HepG2 (cell line): ENCODE results near the gene TUT7. TPM values are rescaled to one million over a fixed set of nuclear protein-coding genes. Genes with fewer than 3 reads are reported as not detected.

ENCODE experiments used
- ATF7-NPFF ChIP-seq: sonication (generic); formaldehyde crosslinking; IDR thresholded peaks from 2 replicates; pipeline ENCODE4 v1.8.1; 2023; ENCODE audit warnings: mild to moderate bottlenecking, low read depth, missing genetic modification reagents, moderate library complexity
- CHD2 ChIP-seq: IDR thresholded peaks from 2 replicates; pipeline ENCODE4 v1.6.1; 2011; ENCODE audit warnings: low read depth, low read length, improper control_type of control experiment
- CSRNP2 ChIP-seq: sonication (generic); formaldehyde crosslinking; conservative IDR thresholded peaks from 2 replicates; pipeline ENCODE4 v1.8.0; 2022; ENCODE audit warnings: low read depth, missing genetic modification reagents
- DNMT3B ChIP-seq: conservative IDR thresholded peaks from 2 replicates; pipeline ENCODE4 v1.6.1; 2016; ENCODE audit warnings: missing biosample characterization, control low read depth
- FOXC1 ChIP-seq: sonication (generic); formaldehyde crosslinking; IDR thresholded peaks from 2 replicates; pipeline ENCODE4 v1.8.0; 2022; ENCODE audit warnings: mild to moderate bottlenecking, missing genetic modification reagents, borderline replicate concordance
- HDAC6 ChIP-seq: fragments of 200-600 bp; sonication (generic); IDR thresholded peaks from 2 replicates; pipeline ENCODE4 v1.7.0; 2017; ENCODE audit warnings: mild to moderate bottlenecking, antibody characterized with exemption, low read length, low read depth
- HNF4A ChIP-seq: sonication (generic); formaldehyde crosslinking; IDR thresholded peaks from 2 replicates; pipeline ENCODE4 v1.4.0; 2020; ENCODE audit warnings: missing genetic modification reagents
- HNRNPL ChIP-seq: fragments of 200-400 bp; formaldehyde crosslinking; IDR thresholded peaks from 2 replicates; pipeline ENCODE4 v1.6.1; 2017; ENCODE audit warnings: mild to moderate bottlenecking, low read depth, low read length
- PITX1 ChIP-seq: sonication (generic); formaldehyde crosslinking; IDR thresholded peaks from 2 replicates; pipeline ENCODE4 v1.5.1; 2020; ENCODE audit warnings: mild to moderate bottlenecking, missing genetic modification reagents
- SMARCC2 ChIP-seq: fragments of 450-650 bp; IDR thresholded peaks from 2 replicates; pipeline ENCODE4 v1.6.1; 2017; ENCODE audit warnings: antibody characterized with exemption, mild to moderate bottlenecking
- XBP1 ChIP-seq: sonication (generic); formaldehyde crosslinking; IDR thresholded peaks from 2 replicates; pipeline ENCODE4 v1.5.0; 2020; ENCODE audit warnings: missing genetic modification reagents
- ZBTB21 ChIP-seq: sonication (generic); formaldehyde crosslinking; IDR thresholded peaks from 2 replicates; pipeline ENCODE4 v1.4.0; 2020; ENCODE audit warnings: missing genetic modification reagents
- ZBTB8A ChIP-seq: sonication (generic); formaldehyde crosslinking; IDR thresholded peaks from 2 replicates; pipeline ENCODE4 v1.4.0; 2020; ENCODE audit warnings: mild to moderate bottlenecking, low read depth, missing genetic modification reagents, borderline replicate concordance
- ZNF609 ChIP-seq: sonication (generic); formaldehyde crosslinking; IDR thresholded peaks from 2 replicates; pipeline ENCODE4 v1.4.0; 2020; ENCODE audit warnings: mild to moderate bottlenecking, missing genetic modification reagents, borderline replicate concordance
- ZNF713 ChIP-seq: sonication (generic); formaldehyde crosslinking; IDR thresholded peaks from 2 replicates; pipeline ENCODE4 v1.4.0; 2020; ENCODE audit warnings: mild to moderate bottlenecking, missing genetic modification reagents
- ZNF777 ChIP-seq: sonication (generic); formaldehyde crosslinking; IDR thresholded peaks from 2 replicates; pipeline ENCODE4 v1.4.0; 2020; ENCODE audit warnings: missing genetic modification reagents
- ZNF83 ChIP-seq: sonication (generic); formaldehyde crosslinking; IDR thresholded peaks from 2 replicates; pipeline ENCODE4 v1.4.0; 2020; ENCODE audit warnings: missing genetic modification reagents, mild to moderate bottlenecking, borderline replicate concordance
- ZNF841 ChIP-seq: sonication (generic); formaldehyde crosslinking; IDR thresholded peaks from 2 replicates; pipeline ENCODE4 v1.8.1; 2023; ENCODE audit warnings: missing genetic modification reagents, borderline replicate concordance
- polyA plus RNA-seq, 8 experiments: library from polyadenylated mRNA; depleted of rRNA in 3 of 8; stranded (reverse) in 7 of 8; unstranded in 1 of 8; fragments of >200 nt; fragmentation: Illumina TruSeq in 4 of 8; extraction: Trizol in 4 of 8; gene quantifications; 2 replicates each; pipeline versions ENCODE4 v1.2.1 to v1.2.3, GENCODE V29; 2011 to 2016; ENCODE audit warnings: low read depth in 4 of 8, missing spikeins in 1 of 8, mixed read lengths in 1 of 8; ENCODE audit not compliant: insufficient read depth in 1 of 8
- total RNA-seq, 5 experiments: library from RNA; depleted of rRNA; stranded (reverse); fragments of >200 nt; fragmentation: Illumina TruSeq; extraction: Trizol; gene quantifications; 2 replicates each; pipeline ENCODE4 v1.2.3, GENCODE V29; 2016; ENCODE audit warnings: low read depth in 1 of 5
- TF ChIP-seq, protein P1 (sequence below): sonication (generic); formaldehyde crosslinking; IDR thresholded peaks from 2 replicates; pipeline ENCODE4 v1.4.0; 2020; ENCODE audit warnings: missing genetic modification reagents, low read depth, mild to moderate bottlenecking, borderline replicate concordance
- TF ChIP-seq, protein P2 (sequence below): IDR thresholded peaks from 2 replicates; pipeline ENCODE4 v1.6.1; 2018; ENCODE audit warnings: missing genetic modification reagents, mild to moderate bottlenecking, missing compliant biosample characterization

Gene TUT7
- total and polyA plus RNA-seq, 2 of the 13 experiments (the other 11 are each of a cell fraction or from before 2014, with no cell fraction given): 12.0 to 19.4 TPM

DNA sequence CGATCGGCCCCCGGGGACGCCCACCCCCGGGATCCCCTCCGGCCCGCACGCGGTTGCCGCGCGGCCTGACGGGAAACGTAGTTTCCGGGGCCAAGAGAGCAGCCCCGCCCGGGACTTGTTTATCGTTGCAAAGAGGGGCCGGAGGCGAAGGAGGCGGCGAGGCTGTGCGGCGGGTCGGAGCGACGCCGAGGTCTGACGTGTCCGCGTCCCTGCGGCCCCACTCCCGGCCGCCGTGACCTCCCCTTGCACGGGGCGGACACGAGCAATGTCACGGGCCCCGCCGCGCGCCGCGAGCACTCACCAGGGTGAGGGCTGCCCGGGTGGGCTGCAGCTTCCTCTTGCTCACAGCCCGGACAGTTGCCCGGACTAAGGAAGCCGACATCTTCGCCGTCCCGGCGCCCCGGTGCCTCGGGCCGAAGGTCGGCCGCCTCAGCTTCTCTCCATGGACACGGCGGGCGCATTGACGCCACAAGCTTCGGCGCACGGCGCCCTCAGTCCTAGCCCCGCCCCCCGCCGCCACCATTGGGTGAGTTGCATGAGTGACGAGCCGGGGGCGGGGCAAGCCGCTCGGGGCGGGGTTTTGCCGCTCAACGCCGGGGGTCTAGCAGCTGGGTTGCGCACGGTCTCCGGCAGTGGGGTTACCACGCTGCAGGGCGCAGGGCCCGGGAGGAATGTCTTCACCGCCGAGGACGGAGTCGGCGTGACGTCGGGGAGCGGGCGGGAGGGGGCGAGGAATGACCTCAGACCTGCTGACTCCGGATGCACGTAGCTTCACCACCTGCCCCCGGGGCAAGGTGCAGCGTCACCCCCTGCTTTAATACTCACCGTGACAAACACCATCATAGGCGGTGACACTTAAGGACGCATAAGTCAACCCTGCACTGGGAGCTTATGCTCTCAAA is 71.9 kb downstream of the TUT7 start, which contains the start of gene ISCA1 (continued):
- TF ChIP-seq ZNF609 (peak; percentile 19; the same call in 1 of the 2 replicates), ZBTB8A (CRISPR knock-in tag) (0 out of 2 replicates have a peak, but pooled peaks have one; percentile 72), HNF4A (CRISPR knock-in tag) (peak; percentile 28; the same call in 1 of the 2 replicates), ATF7-NPFF (CRISPR knock-in tag) (peak; percentile 60; the same call in 1 of the 2 replicates), CSRNP2 (CRISPR knock-in tag) (no peak), FOXC1 (CRISPR knock-in tag) (peak; percentile 77; the same call in 1 of the 2 replicates), ZNF841 (CRISPR knock-in tag) (no peak), XBP1 (CRISPR knock-in tag) (no peak), DNMT3B (CRISPR knock-in tag) (0 out of 2 replicates have a peak, but pooled peaks have one; percentile 39), ZNF713 (CRISPR knock-in tag) (no peak), PITX1 (CRISPR knock-in tag) (no peak), HDAC6 (no peak), HNRNPL (0 out of 2 replicates have a peak, but pooled peaks have one; percentile 30), SMARCC2 (no peak), ZNF777 (CRISPR knock-in tag) (peak; percentile 69; the same call in 1 of the 2 replicates), ZNF83 (CRISPR knock-in tag) (no peak), ZBTB21 (CRISPR knock-in tag) (peak; percentile 96), CHD2 (0 out of 2 replicates have a peak, but pooled peaks have one; percentile 2)
- TF ChIP-seq, protein P1, sequence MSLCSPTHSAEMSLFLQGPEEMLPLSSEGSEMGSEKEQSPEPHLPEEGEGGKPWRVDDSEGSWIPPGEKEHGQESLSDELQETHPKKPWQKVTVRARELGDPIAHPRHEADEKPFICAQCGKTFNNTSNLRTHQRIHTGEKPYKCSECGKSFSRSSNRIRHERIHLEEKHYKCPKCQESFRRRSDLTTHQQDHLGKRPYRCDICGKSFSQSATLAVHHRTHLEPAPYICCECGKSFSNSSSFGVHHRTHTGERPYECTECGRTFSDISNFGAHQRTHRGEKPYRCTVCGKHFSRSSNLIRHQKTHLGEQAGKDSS (CRISPR knock-in tag): peak; percentile 77; the same call in 1 of the 2 replicates
- TF ChIP-seq, protein P2, sequence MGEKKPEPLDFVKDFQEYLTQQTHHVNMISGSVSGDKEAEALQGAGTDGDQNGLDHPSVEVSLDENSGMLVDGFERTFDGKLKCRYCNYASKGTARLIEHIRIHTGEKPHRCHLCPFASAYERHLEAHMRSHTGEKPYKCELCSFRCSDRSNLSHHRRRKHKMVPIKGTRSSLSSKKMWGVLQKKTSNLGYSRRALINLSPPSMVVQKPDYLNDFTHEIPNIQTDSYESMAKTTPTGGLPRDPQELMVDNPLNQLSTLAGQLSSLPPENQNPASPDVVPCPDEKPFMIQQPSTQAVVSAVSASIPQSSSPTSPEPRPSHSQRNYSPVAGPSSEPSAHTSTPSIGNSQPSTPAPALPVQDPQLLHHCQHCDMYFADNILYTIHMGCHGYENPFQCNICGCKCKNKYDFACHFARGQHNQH (CRISPR knock-in tag): peak; percentile 64; the same call in 1 of the 2 replicates
